Stomach (tissue), 9 donors: ENCODE measurements around the gene UTRN. TPM values are rescaled to one million over a fixed set of nuclear protein-coding genes. Genes with fewer than 3 reads are reported as not detected.

ENCODE experiments used
- DNase-seq, 2 donors: peaks; one replicate each; pipeline versions ENCODE4 v3.0.0 to v3.0.0-alpha.2; 2013 to 2019
- H3K27ac ChIP-seq, 5 donors: fragments of 200-600 bp in 4 of 5; sonication (generic) in 4 of 5; one replicate each; pipeline ENCODE4 v1.5.1; 2013 to 2019; ENCODE audit warnings: mild to moderate bottlenecking in 1 of 5, moderate library complexity in 1 of 5
- H3K27me3 ChIP-seq, 3 donors: fragments of 200-600 bp; sonication (generic); one replicate each; pipeline ENCODE4 v1.5.1; 2017 to 2019; ENCODE audit warnings: mixed run types in 1 of 3
- H3K36me3 ChIP-seq, 4 donors: fragments of 200-600 bp; sonication (generic); 1 replicate in 3 of 4; 2 replicates in 1 of 4; pipeline ENCODE4 v1.5.1; 2016 to 2019
- H3K4me1 ChIP-seq, 4 donors: fragments of 200-600 bp; sonication (generic); one replicate each; pipeline ENCODE4 v1.5.1; 2016 to 2019
- H3K4me3 ChIP-seq, 4 donors: fragments of 200-600 bp; sonication (generic) in 3 of 4; one replicate each; pipeline ENCODE4 v1.5.1; 2016 to 2019; ENCODE audit warnings: mild to moderate bottlenecking in 1 of 4
- H3K9me3 ChIP-seq, 4 donors: fragments of 200-600 bp; sonication (generic); one replicate each; pipeline ENCODE4 v1.5.1; 2016 to 2019
- EP300 ChIP-seq: sonication (generic); formaldehyde crosslinking; IDR thresholded peaks from one replicate; pipeline ENCODE4 v1.6.1; 2017; ENCODE audit warnings: antibody characterized with exemption
- POLR2A ChIP-seq, 4 donors: fragments of 450-650 bp; IDR thresholded peaks; one replicate each; pipeline ENCODE4 v1.6.1; 2016; ENCODE audit warnings: antibody characterized with exemption in 4 of 4, control low read depth in 2 of 4, mild to moderate bottlenecking in 1 of 4, moderate library complexity in 1 of 4
- POLR2AphosphoS5 ChIP-seq, 3 donors: sonication (generic); formaldehyde crosslinking; IDR thresholded peaks; one replicate each; pipeline ENCODE4 v1.6.1; 2016; ENCODE audit warnings: antibody characterized with exemption in 3 of 3
- WGBS, 5 donors: extraction: QIAGEN DNeasy Blood & Tissue Kit in 3 of 5; methylation state at CpG; one replicate each; pipeline versions ENCODE4 v1.1.5 to v1.1.7; 2013 to 2018; 5-methylcytosine and 5-hydroxymethylcytosine counted together
- intact Hi-C: fragments of 100-400 bp; cut with DNase I; formaldehyde crosslinking; loops from one replicate; pipeline ENCODE4 v1.15.1; 2023; ENCODE audit warnings: low total_unique reads
- polyA plus RNA-seq, 3 donors: library from polyadenylated mRNA; stranded (reverse); fragments of 200-250 nt; gene quantifications; one replicate each; pipeline ENCODE4 v1.2.3, GENCODE V29; 2013
- total RNA-seq, 5 donors: library from RNA; depleted of rRNA; stranded (reverse); fragments of >200 nt; gene quantifications; one replicate each; pipeline versions ENCODE4 v1.1.0 to v1.2.3, GENCODE V29; 2014 to 2016
- TF ChIP-seq, protein P1 (sequence below), 7 experiments: fragments of 450-650 bp in 4 of 7; fragments of 200-600 bp in 3 of 7; sonication (generic) in 3 of 7; IDR thresholded peaks; one replicate each; pipeline ENCODE4 v1.5.1; 2016 to 2019; ENCODE audit warnings: antibody characterized with exemption in 7 of 7, control low read depth in 2 of 7, mild to moderate bottlenecking in 1 of 7
- donor health status: healthy with polysubstance abuse.
- donor health status: Bipolar disorder and iron deficiency.
- donor health status: healthy.

Gene UTRN
- total and polyA plus RNA-seq, 8 donors, result 5.4 to 218 (median 105) TPM

DNA sequence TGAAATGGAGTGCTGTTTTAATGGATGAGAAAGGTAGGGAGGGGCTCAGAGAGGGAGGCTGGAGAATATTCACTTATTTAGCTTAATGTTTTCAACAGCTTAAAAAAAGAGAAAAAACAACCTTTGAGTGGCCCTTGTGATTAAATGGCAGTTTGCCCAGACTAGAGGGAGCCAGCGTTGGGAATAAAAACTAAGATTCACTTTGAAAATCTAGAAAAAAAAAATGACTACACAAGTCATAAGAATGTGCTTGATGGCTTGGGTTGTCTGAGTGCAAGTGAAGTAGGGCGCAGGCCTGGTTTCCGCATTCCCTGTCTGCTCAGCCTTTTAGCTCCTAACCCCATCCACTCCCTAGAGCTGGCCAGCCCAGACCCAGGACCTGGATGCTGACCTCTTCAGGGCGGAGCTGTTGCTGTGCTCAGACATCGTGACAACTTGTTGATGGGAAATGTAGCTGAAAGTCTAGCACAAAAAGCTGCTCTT, 28.9 kb downstream of the UTRN start:
- WGBS, 5 donors, result 51 to 59% (median 56%) methylated on average over 5 of the region's 5 CpGs
- DNase-seq, result peak in 1 of 2 donors; percentile 59

DNA sequence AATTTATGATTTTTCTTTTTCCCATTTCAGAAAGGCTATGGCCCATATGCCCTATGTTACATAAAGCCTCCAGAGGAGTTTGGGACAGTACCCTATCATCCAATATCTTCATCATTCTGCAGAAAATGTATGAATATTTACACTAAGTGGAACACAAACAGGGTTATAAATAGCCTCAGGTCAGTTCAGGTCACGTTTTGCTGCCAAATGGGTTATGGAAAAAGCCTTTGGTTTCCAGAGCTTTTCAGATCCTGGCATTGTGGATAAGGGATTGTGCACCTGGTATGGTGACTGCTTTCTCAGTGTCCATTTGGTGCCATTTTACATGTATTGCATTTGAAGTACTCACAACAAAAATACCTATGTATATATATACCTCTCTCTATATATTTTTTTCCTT, 29.4 kb downstream of the UTRN start:
- intact Hi-C loops, result no loop called here
- H3K36me3 ChIP-seq, result peaks cover 1 to 6% (median 3%) of the 10 kb centered on the region in 4 donors
- peaks cover 37 to 65% (median 54%) of the 10 kb centered on the region in 4 donors for H3K4me1 ChIP-seq
- DNase-seq, result peak in 1 of 2 donors; percentile 49
- WGBS, 5 donors, result 13 to 41% (median 31%) methylated on average over 1 of the region's 1 CpG
- no peak overlapping the region for H3K4me3 ChIP-seq
- H3K9me3 ChIP-seq, result no peaks in the 10 kb centered on the region
- TF ChIP-seq, protein P1, sequence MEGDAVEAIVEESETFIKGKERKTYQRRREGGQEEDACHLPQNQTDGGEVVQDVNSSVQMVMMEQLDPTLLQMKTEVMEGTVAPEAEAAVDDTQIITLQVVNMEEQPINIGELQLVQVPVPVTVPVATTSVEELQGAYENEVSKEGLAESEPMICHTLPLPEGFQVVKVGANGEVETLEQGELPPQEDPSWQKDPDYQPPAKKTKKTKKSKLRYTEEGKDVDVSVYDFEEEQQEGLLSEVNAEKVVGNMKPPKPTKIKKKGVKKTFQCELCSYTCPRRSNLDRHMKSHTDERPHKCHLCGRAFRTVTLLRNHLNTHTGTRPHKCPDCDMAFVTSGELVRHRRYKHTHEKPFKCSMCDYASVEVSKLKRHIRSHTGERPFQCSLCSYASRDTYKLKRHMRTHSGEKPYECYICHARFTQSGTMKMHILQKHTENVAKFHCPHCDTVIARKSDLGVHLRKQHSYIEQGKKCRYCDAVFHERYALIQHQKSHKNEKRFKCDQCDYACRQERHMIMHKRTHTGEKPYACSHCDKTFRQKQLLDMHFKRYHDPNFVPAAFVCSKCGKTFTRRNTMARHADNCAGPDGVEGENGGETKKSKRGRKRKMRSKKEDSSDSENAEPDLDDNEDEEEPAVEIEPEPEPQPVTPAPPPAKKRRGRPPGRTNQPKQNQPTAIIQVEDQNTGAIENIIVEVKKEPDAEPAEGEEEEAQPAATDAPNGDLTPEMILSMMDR (IDR thresholded peaks at IDR 0.05), result no peak
- TF ChIP-seq POLR2AphosphoS5 (IDR thresholded peaks at IDR 0.05) (no peak), EP300 (no peak), POLR2A (IDR thresholded peaks at IDR 0.05) (no peak)
- peak overlapping the region; percentile 36 to 73 (median 61) for H3K27ac ChIP-seq
- H3K27me3 ChIP-seq, result no peaks in the 10 kb centered on the region

More for the DNA sequence above, 28.9 kb downstream of the UTRN start:
- H3K36me3 ChIP-seq, result peaks cover 5 to 11% (median 8%) of the 10 kb centered on the region in 4 donors
- peak overlapping the region; percentile 36 to 73 (median 61) for H3K27ac ChIP-seq
- H3K27me3 ChIP-seq, result no peaks in the 10 kb centered on the region
- H3K9me3 ChIP-seq, result no peaks in the 10 kb centered on the region
- H3K4me3 ChIP-seq, result no peak overlapping the region
- peaks cover 37 to 60% (median 52%) of the 10 kb centered on the region in 4 donors for H3K4me1 ChIP-seq
- TF ChIP-seq POLR2A (IDR thresholded peaks at IDR 0.05) (no peak), POLR2AphosphoS5 (IDR thresholded peaks at IDR 0.05) (no peak), EP300 (no peak)
- TF ChIP-seq, protein P1 (IDR thresholded peaks at IDR 0.05), result no peak
- intact Hi-C loops, result no loop called here

DNA sequence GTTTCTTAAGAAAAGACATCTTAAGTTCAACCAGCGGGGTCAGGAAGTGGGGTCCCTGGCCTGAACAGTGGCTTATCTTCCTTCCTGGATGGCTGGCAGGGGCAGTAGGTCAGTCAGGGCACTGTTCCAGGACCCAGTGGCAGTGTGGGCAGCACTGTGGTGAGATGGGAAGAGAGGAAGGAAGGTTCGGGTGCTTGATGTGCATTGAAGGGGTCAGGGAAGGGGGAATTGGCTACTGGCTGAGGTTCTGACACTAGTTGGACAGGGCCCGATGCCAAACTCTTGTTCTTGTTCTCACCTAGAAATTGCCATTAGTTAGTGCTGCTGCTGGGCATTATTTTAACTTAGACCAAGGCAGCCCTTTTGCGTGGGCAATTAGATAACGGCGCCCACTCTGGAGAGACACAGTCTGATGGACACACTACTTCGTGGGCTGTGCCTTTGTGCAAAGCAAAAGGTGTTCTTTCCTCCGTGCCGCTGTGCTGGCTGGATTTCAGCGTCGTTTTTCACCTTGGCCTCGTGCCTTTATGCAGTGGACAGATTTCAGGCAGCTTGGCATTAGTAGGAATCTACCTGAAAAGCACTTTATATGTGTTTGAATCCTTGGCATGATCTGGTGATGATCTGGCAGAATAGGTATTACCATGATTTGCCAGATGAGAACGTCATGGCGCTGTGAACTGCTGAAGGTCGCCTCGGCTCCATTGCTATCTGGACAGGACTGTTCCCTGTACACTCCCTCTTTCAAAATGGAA, 30.3 kb downstream of the UTRN start:
- TF ChIP-seq EP300 (no peak), POLR2A (IDR thresholded peaks at IDR 0.05) (no peak), POLR2AphosphoS5 (IDR thresholded peaks at IDR 0.05) (no peak)
- TF ChIP-seq, protein P1 (IDR thresholded peaks at IDR 0.05), result no peak
- H3K36me3 ChIP-seq, result no peaks in the 10 kb centered on the region
- no peaks in the 10 kb centered on the region for H3K9me3 ChIP-seq
- 38 to 75% (median 45%) methylated on average over 16 of the region's 16 CpGs for WGBS, 5 donors
- H3K27me3 ChIP-seq, result no peaks in the 10 kb centered on the region
- H3K27ac ChIP-seq, result peak overlapping the region; percentile 32 to 63 (median 59)
- peaks cover 37 to 73% (median 60%) of the 10 kb centered on the region in 4 donors for H3K4me1 ChIP-seq
- DNase-seq, result peak in 1 of 2 donors; percentile 49
- intact Hi-C loops, result no loop called here
- no peak overlapping the region for H3K4me3 ChIP-seq

DNA sequence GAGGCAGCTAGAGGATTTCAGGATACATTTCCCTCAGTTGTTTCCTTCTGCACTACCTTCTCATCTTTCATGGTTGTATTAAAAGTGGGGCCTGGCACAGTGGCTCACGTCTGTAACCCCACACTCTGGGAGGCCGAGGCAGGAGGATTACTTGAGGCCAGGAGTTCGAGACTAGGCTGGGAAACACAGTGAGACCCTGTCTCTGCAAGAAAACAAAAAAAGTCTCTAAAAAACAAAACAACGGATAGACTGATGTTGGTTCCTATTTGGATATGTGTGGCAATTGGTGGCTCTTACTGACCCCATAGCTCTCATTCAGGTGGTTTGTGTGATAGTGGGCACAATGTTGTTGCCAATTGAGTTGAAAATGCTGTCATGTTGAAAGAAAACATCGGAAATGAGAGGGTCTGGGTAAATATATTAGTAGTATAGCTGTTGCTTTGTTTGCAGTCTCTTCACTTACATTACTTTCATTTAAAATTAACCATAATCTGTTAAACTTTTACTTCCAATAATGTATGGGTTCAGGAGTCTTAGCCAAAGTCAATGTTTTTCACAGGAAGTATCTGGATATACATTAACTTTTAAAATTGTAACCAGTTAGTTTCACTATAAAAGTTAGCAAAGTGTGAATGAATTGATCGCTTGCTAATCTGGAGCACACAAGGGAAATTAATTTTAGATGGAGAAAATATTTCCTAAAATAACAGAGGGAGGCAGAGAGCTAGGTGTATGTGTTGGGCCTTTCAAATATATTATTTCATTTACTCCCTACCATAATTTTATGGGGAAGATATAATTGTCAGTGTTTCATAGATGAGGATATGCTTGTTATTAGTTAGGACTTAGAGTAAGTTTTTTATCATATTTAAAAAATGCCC, 31.1 kb downstream of the UTRN start:
- no peak for TF ChIP-seq POLR2A (IDR thresholded peaks at IDR 0.05)
- TF ChIP-seq EP300, result no peak
- TF ChIP-seq, protein P1 (IDR thresholded peaks at IDR 0.05), result no peak
- no peak for TF ChIP-seq POLR2AphosphoS5 (IDR thresholded peaks at IDR 0.05)
- peaks cover 37 to 82% (median 63%) of the 10 kb centered on the region in 4 donors for H3K4me1 ChIP-seq
- H3K27ac ChIP-seq, result peak overlapping the region; percentile 24 to 63 (median 59)
- H3K36me3 ChIP-seq, result no peaks in the 10 kb centered on the region
- H3K9me3 ChIP-seq, result no peaks in the 10 kb centered on the region
- H3K4me3 ChIP-seq, result no peak overlapping the region
- intact Hi-C loops, result no loop called here
- DNase-seq, result no peak
- no peaks in the 10 kb centered on the region for H3K27me3 ChIP-seq
- 82 to 85% (median 84%) methylated on average over 6 of the region's 6 CpGs for WGBS, 5 donors
